Liver (tissue), 3 donors: ENCODE results near the gene AS3MT.

Experiments
- EGR1 ChIP-seq, 2 donors: IDR thresholded peaks; 2 replicates each; pipeline ENCODE4 v1.6.1; 2016 to 2018; ENCODE audit warnings: antibody characterized with exemption in 2 of 2, low read depth in 2 of 2
- GABPA ChIP-seq, 2 donors: IDR thresholded peaks in 1 of 2; conservative IDR thresholded peaks in 1 of 2; 2 replicates each; pipeline ENCODE4 v1.6.1; 2016; ENCODE audit warnings: antibody characterized with exemption in 2 of 2, mild to moderate bottlenecking in 1 of 2, moderate library complexity in 1 of 2
- JUND ChIP-seq, 2 donors: IDR thresholded peaks; 2 replicates each; pipeline ENCODE4 v1.6.1; 2016; ENCODE audit warnings: antibody characterized with exemption in 2 of 2
- MAX ChIP-seq: IDR thresholded peaks from 2 replicates; pipeline ENCODE4 v1.6.1; 2016; ENCODE audit warnings: antibody characterized with exemption
- SP1 ChIP-seq: IDR thresholded peaks from 2 replicates; pipeline ENCODE4 v1.6.1; 2018; ENCODE audit warnings: antibody characterized with exemption, mild to moderate bottlenecking
- TAF1 ChIP-seq: conservative IDR thresholded peaks from 2 replicates; pipeline ENCODE4 v1.6.1; 2016; ENCODE audit warnings: antibody characterized with exemption, mild to moderate bottlenecking
- TF ChIP-seq, protein P1 (sequence below): fragments of 150-350 bp; IDR thresholded peaks from 2 replicates; pipeline ENCODE4 v1.5.1; 2017; ENCODE audit warnings: improper control_type of control experiment, low read depth, low read length; ENCODE audit not compliant: missing input control
- TF ChIP-seq, protein P2 (sequence below): IDR thresholded peaks from 2 replicates; pipeline ENCODE4 v1.6.1; 2016; ENCODE audit warnings: antibody characterized with exemption
- TF ChIP-seq, protein P3 (sequence below): IDR thresholded peaks from 2 replicates; pipeline ENCODE4 v1.6.1; 2016; ENCODE audit warnings: antibody characterized with exemption
- donor health status: healthy.
- donor health status: healthy.

DNA sequence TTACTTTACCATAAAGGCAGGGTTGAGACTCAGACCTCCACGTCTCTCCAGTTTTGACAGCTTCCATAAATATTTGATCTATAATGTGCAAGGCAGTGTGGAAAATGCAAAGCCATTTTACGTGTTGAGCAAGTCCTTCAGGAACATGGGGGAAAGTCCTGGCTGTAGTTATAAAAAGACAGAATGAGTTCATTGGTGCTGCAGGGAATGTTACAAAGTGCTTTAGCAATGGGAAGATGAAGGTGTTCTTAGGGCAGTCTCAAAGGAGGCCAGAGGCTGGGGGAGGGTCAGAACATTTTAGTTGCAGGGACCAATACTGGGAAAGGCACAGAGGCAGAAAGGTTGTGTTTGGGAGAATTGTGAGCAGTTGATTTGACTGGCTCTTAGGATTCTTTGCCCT is 76.7 kb downstream of the AS3MT start:
- TF ChIP-seq, protein P1, sequence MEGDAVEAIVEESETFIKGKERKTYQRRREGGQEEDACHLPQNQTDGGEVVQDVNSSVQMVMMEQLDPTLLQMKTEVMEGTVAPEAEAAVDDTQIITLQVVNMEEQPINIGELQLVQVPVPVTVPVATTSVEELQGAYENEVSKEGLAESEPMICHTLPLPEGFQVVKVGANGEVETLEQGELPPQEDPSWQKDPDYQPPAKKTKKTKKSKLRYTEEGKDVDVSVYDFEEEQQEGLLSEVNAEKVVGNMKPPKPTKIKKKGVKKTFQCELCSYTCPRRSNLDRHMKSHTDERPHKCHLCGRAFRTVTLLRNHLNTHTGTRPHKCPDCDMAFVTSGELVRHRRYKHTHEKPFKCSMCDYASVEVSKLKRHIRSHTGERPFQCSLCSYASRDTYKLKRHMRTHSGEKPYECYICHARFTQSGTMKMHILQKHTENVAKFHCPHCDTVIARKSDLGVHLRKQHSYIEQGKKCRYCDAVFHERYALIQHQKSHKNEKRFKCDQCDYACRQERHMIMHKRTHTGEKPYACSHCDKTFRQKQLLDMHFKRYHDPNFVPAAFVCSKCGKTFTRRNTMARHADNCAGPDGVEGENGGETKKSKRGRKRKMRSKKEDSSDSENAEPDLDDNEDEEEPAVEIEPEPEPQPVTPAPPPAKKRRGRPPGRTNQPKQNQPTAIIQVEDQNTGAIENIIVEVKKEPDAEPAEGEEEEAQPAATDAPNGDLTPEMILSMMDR, result no peak
- TF ChIP-seq, protein P2, sequence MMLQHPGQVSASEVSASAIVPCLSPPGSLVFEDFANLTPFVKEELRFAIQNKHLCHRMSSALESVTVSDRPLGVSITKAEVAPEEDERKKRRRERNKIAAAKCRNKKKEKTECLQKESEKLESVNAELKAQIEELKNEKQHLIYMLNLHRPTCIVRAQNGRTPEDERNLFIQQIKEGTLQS, result no peak
- TF ChIP-seq TAF1 (no peak), JUND (IDR thresholded peaks at IDR 0.05) (no peak), GABPA (IDR thresholded peaks at IDR 0.05 in 1 of 2, conservative IDR thresholded peaks at IDR 0.05 in 1 of 2) (no peak), MAX (no peak), SP1 (no peak), EGR1 (IDR thresholded peaks at IDR 0.05; ENCODE audit: low read depth in 2 of 2) (no peak)
- TF ChIP-seq, protein P3, sequence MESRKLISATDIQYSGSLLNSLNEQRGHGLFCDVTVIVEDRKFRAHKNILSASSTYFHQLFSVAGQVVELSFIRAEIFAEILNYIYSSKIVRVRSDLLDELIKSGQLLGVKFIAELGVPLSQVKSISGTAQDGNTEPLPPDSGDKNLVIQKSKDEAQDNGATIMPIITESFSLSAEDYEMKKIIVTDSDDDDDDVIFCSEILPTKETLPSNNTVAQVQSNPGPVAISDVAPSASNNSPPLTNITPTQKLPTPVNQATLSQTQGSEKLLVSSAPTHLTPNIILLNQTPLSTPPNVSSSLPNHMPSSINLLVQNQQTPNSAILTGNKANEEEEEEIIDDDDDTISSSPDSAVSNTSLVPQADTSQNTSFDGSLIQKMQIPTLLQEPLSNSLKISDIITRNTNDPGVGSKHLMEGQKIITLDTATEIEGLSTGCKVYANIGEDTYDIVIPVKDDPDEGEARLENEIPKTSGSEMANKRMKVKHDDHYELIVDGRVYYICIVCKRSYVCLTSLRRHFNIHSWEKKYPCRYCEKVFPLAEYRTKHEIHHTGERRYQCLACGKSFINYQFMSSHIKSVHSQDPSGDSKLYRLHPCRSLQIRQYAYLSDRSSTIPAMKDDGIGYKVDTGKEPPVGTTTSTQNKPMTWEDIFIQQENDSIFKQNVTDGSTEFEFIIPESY, result no peak
